HCT116 (cell line): ENCODE measurements around the gene GPX2.

Experiments
- CTCF ChIP-seq, 3 experiments: fragments of 200-600 bp in 1 of 3; sonication (generic) in 1 of 3; IDR thresholded peaks in 2 of 3; conservative IDR thresholded peaks in 1 of 3; 2 replicates each; pipeline ENCODE4 v1.5.1; 2012 to 2017; ENCODE audit warnings: low read depth in 2 of 3, low read length in 2 of 3, antibody characterized with exemption in 1 of 3, borderline replicate concordance in 1 of 3, control low read depth in 1 of 3, mild to moderate bottlenecking in 1 of 3, mixed read lengths in 1 of 3, mixed run types in 1 of 3, moderate library complexity in 1 of 3; ENCODE audit not compliant: insufficient read depth in 1 of 3
- EGR1 ChIP-seq: IDR thresholded peaks from 2 replicates; pipeline ENCODE4 v1.6.1; 2012; ENCODE audit warnings: low read depth
- ELF1 ChIP-seq: IDR thresholded peaks from 2 replicates; pipeline ENCODE4 v1.6.1; 2012; ENCODE audit warnings: low read depth, borderline replicate concordance
- EZH2phosphoT487 ChIP-seq: fragments of 200-600 bp; IDR thresholded peaks from 2 replicates; pipeline ENCODE4 v1.6.1; 2018; ENCODE audit warnings: antibody characterized with exemption, borderline replicate concordance
- JUND ChIP-seq: IDR thresholded peaks from 2 replicates; pipeline ENCODE4 v1.6.1; 2012
- MAX ChIP-seq: IDR thresholded peaks from 2 replicates; pipeline ENCODE4 v1.6.1; 2012
- POLR2A ChIP-seq: IDR thresholded peaks from 2 replicates; pipeline ENCODE4 v1.7.0; 2011; ENCODE audit warnings: borderline replicate concordance; ENCODE audit not compliant: insufficient read depth, insufficient read length; ENCODE audit errors: extremely low read depth
- SRF ChIP-seq: IDR thresholded peaks from 2 replicates; pipeline ENCODE4 v1.6.1; 2012; ENCODE audit warnings: low read depth
- TCF7L2 ChIP-seq: IDR thresholded peaks from 2 replicates; pipeline ENCODE4 v1.7.0; 2011; ENCODE audit warnings: borderline replicate concordance, inconsistent platforms; ENCODE audit not compliant: insufficient read depth, insufficient read length; ENCODE audit errors: extremely low read depth
- ZBTB33 ChIP-seq: IDR thresholded peaks from 2 replicates; pipeline ENCODE4 v1.6.1; 2011; ENCODE audit warnings: mild to moderate bottlenecking, low read length, moderate library complexity; ENCODE audit not compliant: insufficient replicate concordance; ENCODE audit errors: extremely low read depth
- ZNF274 ChIP-seq: fragments of 200-500 bp; sonication (Bioruptor generic); IDR thresholded peaks from 2 replicates; pipeline ENCODE4 v1.6.1; 2014; ENCODE audit warnings: mild to moderate bottlenecking, low read depth, low read length, inconsistent platforms

- TF ChIP-seq POLR2A (no peak), EZH2phosphoT487 (no peak), CTCF (IDR thresholded peaks at IDR 0.05 in 2 of 3, conservative IDR thresholded peaks at IDR 0.05 in 1 of 3; ENCODE audit: borderline replicate concordance in 1 of 3, insufficient read depth in 1 of 3, low read depth in 2 of 3, low read length in 2 of 3) (no peak), EGR1 (no peak), MAX (no peak), ELF1 (no peak), TCF7L2 (no peak), ZNF274 (no peak), JUND (no peak), ZBTB33 (no peak), SRF (no peak)
Observed at GRCh38 chr14:64899958-64900357, 42.6 kb downstream of the GPX2 start.
